PC-3 (cell line): ENCODE measurements around the gene IP6K1. TPM values are rescaled to one million over a fixed set of nuclear protein-coding genes. Genes with fewer than 3 reads are reported as not detected.
A peak's percentile ranks its signal among the peaks of the same experiment; 100 is the strongest.

ENCODE experiments used
- ATAC-seq: fragments of 200-7000 bp; cut with Tn5 transposase; 2 replicates; pipeline ENCODE4 v1.9.1; 2020; ENCODE audit warnings: mild to moderate bottlenecking, moderate library complexity
- BruUV-seq: library from RNA; stranded (reverse); fragments of 400-500 nt; replicated peaks from 2 replicates; lab custom pipeline; 2021; lab: Mats Ljungman, UMichigan
- CTCF ChIA-PET: fragments of 300-600 bp; sonication (Branson Sonifier 250); formaldehyde crosslinking; loops from one replicate; lab custom pipeline; 2022; ENCODE audit warnings: antibody characterized with exemption; lab: Charles Lee
- POLR2A ChIA-PET: fragments of 300-600 bp; sonication (Branson Sonifier 250); formaldehyde crosslinking; loops from one replicate; lab custom pipeline; 2022; ENCODE audit warnings: antibody characterized with exemption; ENCODE audit not compliant: unreplicated experiment; lab: Charles Lee
- DNase-seq: peaks from one replicate; pipeline ENCODE4 v3.0.0-alpha.2; 2015
- H2AFZ ChIP-seq: fragments of 300-600 bp; sonication (generic); 2 replicates; pipeline ENCODE4 v1.6.0; 2016; ENCODE audit warnings: antibody characterized with exemption, low read length
- H3F3A ChIP-seq: fragments of 300-600 bp; sonication (generic); one replicate; pipeline ENCODE4 v1.6.0; 2017; ENCODE audit warnings: antibody characterized with exemption, low read length, control low read depth, mild to moderate bottlenecking; ENCODE audit not compliant: unreplicated experiment
- H3K27ac ChIP-seq: fragments of 300-600 bp; sonication (generic); 2 replicates; pipeline ENCODE4 v1.5.1; 2016; ENCODE audit warnings: mild to moderate bottlenecking, low read length
- H3K27me3 ChIP-seq: fragments of 300-600 bp; sonication (generic); 2 replicates; pipeline ENCODE4 v1.6.1; 2016; ENCODE audit warnings: low read length, mixed read lengths
- H3K36me3 ChIP-seq: fragments of 300-600 bp; sonication (generic); 2 replicates; pipeline ENCODE4 v1.6.1; 2016; ENCODE audit warnings: low read depth, mixed run types, low read length, mixed read lengths
- H3K4me1 ChIP-seq: fragments of 300-600 bp; sonication (generic); 2 replicates; pipeline ENCODE4 v1.5.1; 2016; ENCODE audit warnings: low read length; ENCODE audit not compliant: insufficient read depth
- H3K4me2 ChIP-seq: fragments of 300-600 bp; sonication (generic); 2 replicates; pipeline ENCODE4 v1.6.0; 2016; ENCODE audit warnings: low read length
- H3K4me3 ChIP-seq: fragments of 300-600 bp; sonication (generic); 2 replicates; pipeline ENCODE4 v1.5.1; 2016; ENCODE audit warnings: mild to moderate bottlenecking, low read length, mixed read lengths
- H3K79me2 ChIP-seq: fragments of 300-600 bp; sonication (generic); 2 replicates; pipeline ENCODE4 v1.6.1; 2017; ENCODE audit warnings: low read length, mixed read lengths
- H3K9ac ChIP-seq: fragments of 300-600 bp; sonication (generic); 2 replicates; pipeline ENCODE4 v1.6.0; 2016; ENCODE audit warnings: mild to moderate bottlenecking, low read length
- H3K9me2 ChIP-seq: fragments of 300-600 bp; sonication (generic); replicated peaks from 2 replicates; pipeline ENCODE4 v1.6.1; 2016; ENCODE audit warnings: mixed run types, low read length, mixed read lengths
- H3K9me3 ChIP-seq: fragments of 300-600 bp; sonication (generic); 2 replicates; pipeline ENCODE4 v1.6.1; 2016; ENCODE audit warnings: low read length, mixed read lengths
- H4K20me1 ChIP-seq: fragments of 300-600 bp; sonication (generic); 2 replicates; pipeline ENCODE4 v1.6.1; 2016; ENCODE audit warnings: low read length, mixed read lengths
- CTCF ChIP-seq: fragments of 300-600 bp; sonication (generic); conservative IDR thresholded peaks from 2 replicates; pipeline ENCODE4 v1.5.1; 2017; ENCODE audit warnings: antibody characterized with exemption, low read depth, mild to moderate bottlenecking, low read length
- EZH2 ChIP-seq: fragments of 300-600 bp; sonication (generic); IDR thresholded peaks from one replicate; pipeline ENCODE4 v1.6.1; 2017; ENCODE audit warnings: antibody characterized with exemption, mild to moderate bottlenecking, low read length; ENCODE audit not compliant: unreplicated experiment
- EZH2phosphoT487 ChIP-seq: fragments of 300-600 bp; sonication (generic); IDR thresholded peaks from 2 replicates; pipeline ENCODE4 v1.6.1; 2018; ENCODE audit warnings: mild to moderate bottlenecking, antibody characterized with exemption, low read length, borderline replicate concordance
- intact Hi-C: fragments of 100-400 bp; cut with micrococcal nuclease; formaldehyde crosslinking; loops from 2 replicates; pipeline ENCODE4 v1.9.0; 2023
- total RNA-seq: library from RNA; depleted of rRNA; stranded (reverse); fragments of >200 nt; gene quantifications from 2 replicates; pipeline ENCODE4 v1.2.3, GENCODE V29; 2014

Gene IP6K1
- total RNA-seq, 1 experiment from 2014 or later, result 50.3 TPM

- CTCF ChIA-PET, result no interaction called here
- TF ChIP-seq EZH2phosphoT487, result no peak
- TF ChIP-seq CTCF, result no peak
- TF ChIP-seq EZH2, result no peak
- BruUV-seq, result no TSS peak
- Histone ChIP-seq H4K20me1 (no peaks in the 10 kb centered on the region), H3K36me3 (no peaks in the 10 kb centered on the region), H3K4me1 (no peaks in the 10 kb centered on the region), H3K9me2 (no peaks in the 10 kb centered on the region), H3K9ac (no peak overlapping the region), H3K27me3 (no peaks in the 10 kb centered on the region), H3K79me2 (no peaks in the 10 kb centered on the region), H3K4me3 (no peak overlapping the region), H2AFZ (no peak overlapping the region), H3F3A (no peaks in the 10 kb centered on the region), H3K4me2 (no peak overlapping the region), H3K9me3 (no peaks in the 10 kb centered on the region), H3K27ac (no peak overlapping the region)
- POLR2A ChIA-PET, result no interaction called here
- DNase-seq (no peak), ATAC-seq (no peak)
- intact Hi-C loops, result no loop called here
These were observed 74.9 kb downstream of the IP6K1 start for GRCh38 chr3:49711489-49711888.

- Histone ChIP-seq H3K9me3 (no peaks in the 10 kb centered on the region), H3F3A (no peaks in the 10 kb centered on the region), H3K27me3 (no peaks in the 10 kb centered on the region), H3K36me3 (peaks cover 9% of the 10 kb centered on the region; the same call in 1 of the 2 replicates), H3K9ac (no peak overlapping the region), H3K9me2 (no peaks in the 10 kb centered on the region), H3K4me2 (no peak overlapping the region), H3K4me3 (no peak overlapping the region), H2AFZ (no peak overlapping the region), H3K79me2 (no peaks in the 10 kb centered on the region), H3K4me1 (no peaks in the 10 kb centered on the region), H4K20me1 (no peaks in the 10 kb centered on the region), H3K27ac (no peak overlapping the region)
- no TSS peak for BruUV-seq
- CTCF ChIA-PET, result no interaction called here
- TF ChIP-seq EZH2phosphoT487, result no peak
- TF ChIP-seq EZH2, result no peak
- no peak for TF ChIP-seq CTCF
- POLR2A ChIA-PET, result no interaction called here
- intact Hi-C loops, result no loop called here
- ATAC-seq (no peak), DNase-seq (no peak)
These were observed 76.5 kb downstream of the IP6K1 start for GRCh38 chr3:49709852-49710251.

- ATAC-seq, result peak; percentile 33
- peak; percentile 47 for DNase-seq
- Histone ChIP-seq H3K27me3 (no peaks in the 10 kb centered on the region), H3K36me3 (peaks cover 10% of the 10 kb centered on the region; the same call in 1 of the 2 replicates), H3F3A (no peaks in the 10 kb centered on the region), H3K27ac (no peak overlapping the region), H2AFZ (no peak overlapping the region), H3K4me3 (no peak overlapping the region), H3K79me2 (no peaks in the 10 kb centered on the region), H3K9me2 (no peaks in the 10 kb centered on the region), H3K9ac (no peak overlapping the region), H3K4me1 (no peaks in the 10 kb centered on the region), H3K9me3 (no peaks in the 10 kb centered on the region), H4K20me1 (no peaks in the 10 kb centered on the region), H3K4me2 (no peak overlapping the region)
- BruUV-seq, result no TSS peak
- intact Hi-C loops, result no loop called here
- no peak for TF ChIP-seq EZH2phosphoT487
- TF ChIP-seq CTCF, result no peak
- TF ChIP-seq EZH2, result no peak
- ChIA-PET CTCF (no interaction called here), POLR2A (no interaction called here)
These were observed 79.2 kb downstream of the IP6K1 start for GRCh38 chr3:49707113-49707480.
